GM21526 (cell line): ENCODE data around the gene XRN1.
A peak's percentile ranks its signal among the peaks of the same experiment; 100 is the strongest.
"Not testable (repeated sequence)": the region's sequence is repeated elsewhere in the genome, so short reads cannot be mapped to it uniquely, and the experiment has no call there.

Source experiments
- ATAC-seq: cut with Tn5 transposase; IDR thresholded peaks from one replicate; pipeline ENCODE4 v1.9.1; 2021; ENCODE audit warnings: moderate library complexity; ENCODE audit not compliant: unreplicated experiment, low FRiP score

Gene XRN1, protein sequence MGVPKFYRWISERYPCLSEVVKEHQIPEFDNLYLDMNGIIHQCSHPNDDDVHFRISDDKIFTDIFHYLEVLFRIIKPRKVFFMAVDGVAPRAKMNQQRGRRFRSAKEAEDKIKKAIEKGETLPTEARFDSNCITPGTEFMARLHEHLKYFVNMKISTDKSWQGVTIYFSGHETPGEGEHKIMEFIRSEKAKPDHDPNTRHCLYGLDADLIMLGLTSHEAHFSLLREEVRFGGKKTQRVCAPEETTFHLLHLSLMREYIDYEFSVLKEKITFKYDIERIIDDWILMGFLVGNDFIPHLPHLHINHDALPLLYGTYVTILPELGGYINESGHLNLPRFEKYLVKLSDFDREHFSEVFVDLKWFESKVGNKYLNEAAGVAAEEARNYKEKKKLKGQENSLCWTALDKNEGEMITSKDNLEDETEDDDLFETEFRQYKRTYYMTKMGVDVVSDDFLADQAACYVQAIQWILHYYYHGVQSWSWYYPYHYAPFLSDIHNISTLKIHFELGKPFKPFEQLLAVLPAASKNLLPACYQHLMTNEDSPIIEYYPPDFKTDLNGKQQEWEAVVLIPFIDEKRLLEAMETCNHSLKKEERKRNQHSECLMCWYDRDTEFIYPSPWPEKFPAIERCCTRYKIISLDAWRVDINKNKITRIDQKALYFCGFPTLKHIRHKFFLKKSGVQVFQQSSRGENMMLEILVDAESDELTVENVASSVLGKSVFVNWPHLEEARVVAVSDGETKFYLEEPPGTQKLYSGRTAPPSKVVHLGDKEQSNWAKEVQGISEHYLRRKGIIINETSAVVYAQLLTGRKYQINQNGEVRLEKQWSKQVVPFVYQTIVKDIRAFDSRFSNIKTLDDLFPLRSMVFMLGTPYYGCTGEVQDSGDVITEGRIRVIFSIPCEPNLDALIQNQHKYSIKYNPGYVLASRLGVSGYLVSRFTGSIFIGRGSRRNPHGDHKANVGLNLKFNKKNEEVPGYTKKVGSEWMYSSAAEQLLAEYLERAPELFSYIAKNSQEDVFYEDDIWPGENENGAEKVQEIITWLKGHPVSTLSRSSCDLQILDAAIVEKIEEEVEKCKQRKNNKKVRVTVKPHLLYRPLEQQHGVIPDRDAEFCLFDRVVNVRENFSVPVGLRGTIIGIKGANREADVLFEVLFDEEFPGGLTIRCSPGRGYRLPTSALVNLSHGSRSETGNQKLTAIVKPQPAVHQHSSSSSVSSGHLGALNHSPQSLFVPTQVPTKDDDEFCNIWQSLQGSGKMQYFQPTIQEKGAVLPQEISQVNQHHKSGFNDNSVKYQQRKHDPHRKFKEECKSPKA (N-terminal part only)

DNA sequence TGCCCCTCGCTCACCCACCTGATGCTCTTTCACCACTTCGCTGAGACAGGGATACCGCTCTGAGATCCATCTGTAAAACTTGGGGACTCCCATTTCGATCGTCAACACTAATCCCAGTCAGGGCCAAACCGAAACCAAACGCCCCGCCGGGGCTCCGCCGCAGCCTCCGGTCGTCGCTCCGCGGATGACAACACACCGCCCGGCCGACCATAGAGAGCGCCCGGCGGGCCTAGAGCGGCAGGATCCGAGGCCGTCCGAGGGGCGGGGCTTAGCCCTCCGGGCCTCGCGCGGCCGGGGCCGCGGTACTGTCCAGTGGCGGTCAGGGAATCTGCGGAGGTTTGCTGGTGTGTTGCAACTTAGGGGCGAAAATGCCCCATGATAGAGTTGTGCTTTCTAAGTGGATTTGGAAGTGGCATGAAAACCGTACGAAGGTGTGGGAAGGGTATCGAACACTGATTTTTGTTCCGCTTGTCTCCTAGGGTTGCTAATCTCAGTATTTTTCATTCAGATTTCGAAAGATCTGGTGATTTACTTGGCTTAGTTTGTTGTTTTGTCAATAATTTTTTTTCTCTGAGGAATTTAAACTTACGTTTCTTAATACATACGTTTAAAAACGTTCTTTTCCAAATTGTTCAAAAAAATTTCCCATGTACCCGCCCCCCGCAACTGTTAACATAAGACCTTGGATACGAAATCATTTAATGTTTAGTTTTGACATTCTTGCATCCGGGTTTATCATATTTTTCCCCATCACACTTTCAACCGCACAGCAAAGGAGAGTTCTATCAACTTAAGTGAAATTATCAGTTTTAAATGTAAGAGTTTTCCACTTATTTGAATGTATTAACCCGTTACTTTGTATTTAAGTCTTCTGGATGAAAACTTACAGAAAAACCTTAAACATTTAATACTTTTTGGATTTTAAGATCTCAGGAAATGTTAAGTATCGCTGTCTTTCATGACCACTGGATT, at the start of gene XRN1:
XRN1 (minus strand) TSS at position 186 of the 972 bp plus-strand sequence; CDS start at position 93, 93 bp downstream.
- peak; percentile 86 for ATAC-seq

DNA sequence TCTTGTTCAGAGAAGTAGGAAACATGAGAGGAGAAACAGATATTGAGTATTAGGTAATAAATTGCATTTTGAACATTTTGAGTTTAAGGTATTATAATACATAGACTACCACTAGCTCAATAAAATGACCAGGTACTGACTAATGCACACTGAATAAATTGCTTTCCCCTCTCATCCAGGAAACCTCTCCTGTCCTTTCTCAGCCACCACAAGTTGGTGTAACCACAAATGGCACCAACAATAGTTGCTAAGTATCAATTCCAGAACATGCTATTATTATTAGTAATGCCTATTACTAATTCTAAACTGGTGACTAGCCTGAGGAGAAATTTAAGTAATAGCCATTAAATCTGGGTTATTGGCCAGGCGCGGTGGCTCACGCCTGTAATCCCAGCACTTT, 47.3 kb upstream of the XRN1 start:
- no peak for ATAC-seq

DNA sequence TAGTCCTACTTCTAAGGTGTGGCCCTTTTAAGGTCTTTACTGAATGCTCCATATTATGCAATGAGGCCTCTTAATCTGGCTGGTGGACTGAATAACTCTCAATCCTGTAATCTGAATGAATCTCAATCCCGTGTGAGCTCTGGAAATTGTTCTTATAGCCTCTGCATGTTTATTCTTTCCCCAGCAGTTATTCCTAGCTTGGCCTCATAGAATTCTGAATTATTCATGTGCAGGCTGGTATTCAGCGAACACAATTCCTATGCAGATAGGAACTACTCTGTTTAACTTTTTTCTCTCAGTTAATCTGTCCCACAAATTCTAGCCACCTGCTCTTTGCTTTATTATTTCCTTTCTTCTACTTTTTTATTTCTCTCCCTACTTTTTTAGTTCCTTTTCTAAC, 44.3 kb upstream of the XRN1 start:
- ATAC-seq: no peak

DNA sequence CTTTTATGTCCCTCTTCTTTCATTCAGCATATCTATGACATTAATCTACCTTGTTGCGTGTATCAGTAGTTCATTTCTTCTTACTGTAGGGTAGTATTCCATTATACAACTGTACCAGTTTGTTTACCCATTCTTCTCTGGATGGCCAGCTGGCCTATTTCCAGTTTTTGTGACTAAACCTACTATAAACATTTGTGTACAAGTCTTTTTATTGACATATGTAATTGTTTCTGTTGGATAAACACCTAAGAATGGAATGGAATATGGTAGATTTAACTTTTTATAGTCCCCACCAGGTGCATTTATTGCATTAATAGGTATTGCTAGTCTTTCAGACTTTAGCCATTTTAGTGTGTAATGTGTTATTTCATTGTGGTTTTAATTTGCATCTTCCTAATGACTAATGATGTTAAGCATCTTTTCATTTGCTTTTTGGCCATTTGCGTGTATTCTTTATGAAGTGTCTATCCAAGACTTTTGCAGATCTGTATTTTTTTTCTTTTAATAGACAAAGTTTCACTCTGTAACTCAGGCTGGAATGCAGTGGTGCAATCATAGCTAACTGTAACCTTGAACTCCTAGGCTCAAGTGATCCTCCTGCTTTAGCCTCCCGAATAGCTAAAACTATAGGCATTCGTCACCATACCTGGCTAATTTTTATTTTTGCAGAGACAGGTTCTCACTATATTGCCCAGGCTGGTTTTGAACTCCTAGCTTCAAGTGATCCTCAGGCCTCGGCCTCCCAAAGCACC, 41.9 kb upstream of the XRN1 start:
- ATAC-seq: no peak

DNA sequence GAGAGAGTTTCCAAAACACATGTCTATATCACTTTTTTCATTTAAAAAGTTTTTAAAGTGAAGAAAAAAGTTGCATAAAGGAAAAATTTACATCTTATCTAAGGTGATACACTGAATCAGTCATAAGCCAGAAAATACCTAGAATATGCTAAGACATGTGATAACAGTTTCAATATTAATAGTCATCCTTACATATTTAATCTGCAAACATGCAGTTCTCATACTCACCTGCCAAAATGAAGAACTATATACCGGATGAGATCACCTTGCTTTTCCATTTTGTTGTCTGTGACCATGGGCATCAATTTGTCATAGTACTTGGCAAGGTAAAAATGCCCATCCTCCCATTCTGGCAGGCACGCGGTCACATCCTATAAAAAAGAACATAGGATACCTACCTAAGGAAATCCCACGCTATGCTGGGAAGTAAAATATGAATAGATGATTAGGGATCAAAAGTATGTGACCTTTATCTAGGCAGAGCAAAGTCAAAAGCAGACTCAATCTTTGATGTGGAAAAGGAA, 37.1 kb upstream of the XRN1 start:
- ATAC-seq: no peak

DNA sequence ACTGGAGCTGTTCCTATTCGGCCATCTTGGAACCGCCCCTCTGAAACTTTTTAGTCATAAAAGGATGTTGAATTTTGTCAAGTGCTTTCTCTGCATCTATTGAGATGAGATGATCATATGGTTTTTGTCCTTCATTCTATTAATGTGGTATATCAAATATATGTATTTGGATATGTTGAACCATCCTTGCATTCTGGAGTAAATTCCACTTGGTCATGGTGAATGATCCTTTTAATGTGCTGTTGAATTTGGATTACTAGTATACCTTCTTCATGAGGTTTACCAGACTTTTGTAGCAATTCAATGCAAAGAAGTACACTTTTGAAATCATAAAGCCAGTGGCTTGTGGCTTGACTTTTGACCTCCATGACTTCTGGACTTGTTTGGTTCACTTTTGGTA, 33.4 kb upstream of the XRN1 start:
- ATAC-seq: no peak

DNA sequence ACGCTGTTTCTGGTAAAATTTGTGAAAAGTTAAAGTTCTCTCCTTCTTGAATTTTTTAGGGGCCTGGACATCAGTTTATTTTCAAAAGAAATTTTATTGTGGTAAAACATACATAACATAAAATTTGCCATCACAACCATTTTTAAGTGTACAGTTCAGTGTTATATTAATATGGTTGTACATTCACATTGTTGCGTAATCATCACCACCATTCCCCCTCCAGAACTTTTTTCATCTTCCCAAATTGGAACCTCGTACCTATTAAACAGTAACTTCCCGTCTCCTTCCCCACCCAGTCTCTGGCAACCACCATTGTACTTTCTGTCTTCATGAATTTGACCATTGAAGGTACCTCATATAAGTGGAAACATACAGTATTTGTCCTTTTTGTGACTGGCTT, 23.0 kb upstream of the XRN1 start:
- no peak for ATAC-seq

DNA sequence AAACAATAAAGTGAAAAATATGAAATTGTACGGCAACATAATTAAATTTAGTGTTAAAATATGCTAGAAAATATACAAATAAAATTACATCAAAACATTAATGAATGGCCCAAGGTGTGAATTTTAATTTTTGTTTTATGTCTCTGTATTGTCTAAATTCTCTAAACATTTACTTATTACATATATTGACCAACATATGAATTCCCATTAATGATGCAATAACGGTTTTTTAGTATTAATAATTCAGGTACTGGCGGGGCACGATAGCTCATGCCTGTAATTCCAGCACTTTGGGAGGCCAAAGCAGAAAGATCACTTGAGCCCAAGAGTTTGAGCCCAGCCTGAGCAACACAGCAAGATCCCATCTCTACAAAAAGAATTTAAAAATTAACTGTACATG, 20.6 kb upstream of the XRN1 start:
- no peak for ATAC-seq

DNA sequence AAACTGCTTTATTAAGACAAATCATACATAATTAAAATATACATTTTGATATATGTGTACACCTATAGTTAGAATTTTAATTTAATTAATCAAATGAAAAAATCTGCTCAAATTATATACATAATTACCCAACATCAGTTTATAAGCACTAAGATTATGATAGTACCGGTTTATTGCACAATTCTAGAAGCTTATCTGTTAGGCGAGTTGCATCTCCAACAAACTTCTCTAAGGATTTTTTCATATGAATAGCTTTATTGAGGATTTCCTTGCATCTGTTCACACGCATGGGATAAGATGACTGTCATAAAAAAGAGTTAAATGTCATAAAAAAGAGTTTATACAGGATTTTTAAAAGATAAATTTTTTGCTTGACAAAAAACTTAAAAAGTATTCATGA, 19.9 kb upstream of the XRN1 start:
- ATAC-seq: no peak

DNA sequence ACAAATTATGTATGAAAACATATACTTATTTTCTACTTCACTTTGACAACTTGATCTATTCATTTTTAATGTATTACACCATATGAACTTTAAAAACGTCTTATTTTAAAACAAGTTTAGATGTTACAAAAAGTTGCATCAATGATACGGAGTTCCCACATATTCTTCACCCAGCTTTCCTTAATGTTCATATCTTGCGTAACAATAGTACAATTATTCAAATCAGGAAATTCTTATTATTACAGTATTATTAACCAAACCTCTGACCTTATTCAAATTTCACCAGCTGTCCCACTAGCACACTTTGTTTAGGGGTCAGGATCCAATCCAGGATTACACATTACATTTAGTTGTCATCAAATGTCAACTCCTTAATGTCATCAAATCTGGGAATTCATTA, 12.9 kb upstream of the XRN1 start:
- no peak for ATAC-seq

DNA sequence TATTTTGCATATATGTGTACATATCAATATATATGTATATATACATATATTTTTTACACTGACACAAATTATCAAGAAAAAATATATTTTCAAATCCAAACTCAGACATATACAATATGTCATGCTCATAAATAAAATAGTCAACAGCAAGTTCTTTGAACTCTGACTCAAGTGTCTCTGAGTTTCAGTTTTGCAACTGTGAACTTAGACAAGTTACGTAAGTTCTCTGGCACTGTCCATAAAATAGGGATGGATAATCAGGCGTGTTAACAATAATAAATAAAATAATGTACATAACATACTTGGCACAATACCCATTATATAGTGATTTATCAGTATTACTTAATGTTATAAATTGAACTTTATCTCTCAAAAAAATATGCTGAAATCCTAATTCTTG, 12.1 kb upstream of the XRN1 start:
- ATAC-seq: no peak

DNA sequence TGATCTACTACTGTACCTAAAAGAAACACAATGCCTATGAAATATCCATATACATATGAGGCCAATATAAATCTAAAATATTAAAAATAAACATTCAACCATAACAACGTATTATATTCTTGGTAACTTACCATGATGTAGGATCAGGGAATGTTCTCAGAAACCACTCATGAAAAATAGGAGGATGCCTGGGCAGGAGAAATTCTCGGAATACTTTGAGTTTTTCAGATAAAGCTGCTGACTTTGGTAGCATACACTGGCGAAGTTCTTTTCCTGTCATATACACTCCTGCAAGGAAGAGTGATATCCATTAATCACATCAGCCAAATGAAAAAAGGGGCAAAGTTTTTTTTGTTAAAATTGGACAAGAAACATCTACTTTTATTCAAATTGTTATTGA, 11.3 kb upstream of the XRN1 start:
- no peak for ATAC-seq

DNA sequence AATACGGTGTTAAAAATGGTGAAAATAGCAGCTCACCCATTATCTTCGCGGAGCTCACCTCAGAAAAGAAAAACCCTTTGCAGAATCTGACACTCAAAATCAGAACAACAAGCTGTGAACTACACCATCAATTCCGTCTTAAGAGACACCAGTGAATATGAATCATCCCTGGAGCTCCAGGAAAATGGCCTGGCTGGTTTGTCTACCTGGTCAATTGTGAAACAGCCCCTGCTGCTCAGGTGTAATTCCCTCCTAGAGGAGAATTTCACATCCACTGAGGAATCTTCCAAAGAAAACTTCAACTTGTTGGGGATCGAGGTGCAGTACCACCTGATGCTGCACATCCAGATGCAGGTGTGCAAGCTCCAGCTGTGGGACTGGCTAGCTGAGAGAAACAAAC, 3.0 kb upstream of the XRN1 start:
- no peak for ATAC-seq

DNA sequence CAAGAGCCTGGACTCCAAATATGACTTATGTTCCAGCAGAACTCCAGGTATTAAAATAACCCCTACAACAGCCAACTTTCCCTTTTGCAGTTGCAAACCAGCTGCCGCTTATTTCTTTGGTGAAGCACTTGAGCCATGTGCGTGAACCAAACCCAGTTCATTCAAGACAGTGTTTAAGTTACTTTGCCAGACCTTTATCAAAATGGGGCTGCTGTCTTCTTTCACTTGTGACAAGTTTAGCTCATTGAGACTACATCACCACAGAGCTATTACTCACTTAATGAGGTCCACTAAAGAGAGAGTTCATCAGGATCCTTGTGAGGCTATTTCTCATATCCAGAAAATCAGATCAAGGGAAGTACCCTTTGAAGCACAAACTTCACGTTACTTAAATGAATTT, 2.4 kb upstream of the XRN1 start:
- no peak for ATAC-seq

DNA sequence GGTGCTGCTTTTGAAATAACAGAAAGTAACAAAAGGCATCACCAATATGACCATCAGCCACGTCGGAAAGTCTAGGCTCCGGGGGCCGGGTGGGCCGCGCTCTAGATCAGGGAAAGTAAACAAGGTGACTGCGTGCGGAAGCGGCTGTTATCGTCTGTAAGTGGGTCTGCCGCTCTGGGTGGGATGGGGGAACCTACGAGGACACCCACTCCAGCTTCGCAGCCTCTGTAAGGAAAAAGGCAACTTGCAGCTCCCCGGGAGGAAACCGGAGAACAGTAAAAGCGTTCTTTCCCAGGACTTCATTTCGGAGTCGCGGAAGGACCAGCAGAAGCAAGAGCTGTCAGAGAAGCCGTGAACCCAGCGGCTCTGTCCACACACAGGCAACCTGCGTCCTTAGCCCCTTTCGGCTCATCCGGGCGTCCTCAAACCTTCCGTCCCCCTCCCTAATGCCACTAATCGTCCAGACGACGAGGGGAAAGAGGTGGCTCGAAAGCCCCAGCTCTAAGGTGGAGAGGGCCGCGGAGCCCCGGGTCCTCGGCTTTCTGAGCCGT, 461 bp downstream of the XRN1 start:
- peak; percentile 34 for ATAC-seq

DNA sequence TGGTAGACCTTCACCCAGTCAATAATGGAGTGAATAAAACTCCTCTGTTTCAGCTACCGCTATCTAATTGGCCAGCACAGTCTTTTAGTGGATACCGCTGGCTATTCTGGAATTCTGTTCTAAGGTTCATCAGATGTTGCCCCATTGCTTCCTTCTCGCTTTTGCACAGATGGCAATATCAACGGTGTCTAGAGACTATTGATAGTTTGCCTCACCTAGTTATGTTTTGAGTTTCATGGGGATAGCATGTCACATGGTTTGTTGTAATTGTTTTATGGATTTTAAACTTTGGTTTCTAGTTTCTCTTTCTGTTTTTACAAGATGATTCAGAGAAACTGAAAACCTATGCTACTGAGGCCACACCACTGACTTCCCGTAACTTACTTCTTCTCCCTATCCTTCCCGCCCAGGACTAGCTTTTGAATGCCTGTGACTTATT, 2.0 kb downstream of the XRN1 start:
- peak; percentile 42 for ATAC-seq

DNA sequence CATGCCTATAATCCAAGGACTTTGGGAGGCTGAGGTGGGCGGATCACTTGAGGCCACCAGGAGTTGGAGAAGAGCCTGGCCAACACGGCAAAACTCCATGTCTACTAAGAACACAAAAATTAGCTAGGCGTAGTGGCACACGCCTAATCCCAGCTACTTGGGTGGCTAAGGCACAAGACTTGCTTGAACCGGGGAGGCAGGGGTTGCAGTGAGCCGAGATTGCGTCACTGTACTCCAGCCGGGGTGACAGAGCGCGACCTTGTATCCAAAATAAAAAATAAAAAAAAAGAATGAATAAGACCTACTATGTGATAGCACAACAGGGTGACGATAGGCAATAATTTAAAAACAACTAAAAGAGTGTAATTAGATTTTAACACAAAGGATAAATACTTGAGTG, 3.5 kb downstream of the XRN1 start:
- no peak for ATAC-seq

DNA sequence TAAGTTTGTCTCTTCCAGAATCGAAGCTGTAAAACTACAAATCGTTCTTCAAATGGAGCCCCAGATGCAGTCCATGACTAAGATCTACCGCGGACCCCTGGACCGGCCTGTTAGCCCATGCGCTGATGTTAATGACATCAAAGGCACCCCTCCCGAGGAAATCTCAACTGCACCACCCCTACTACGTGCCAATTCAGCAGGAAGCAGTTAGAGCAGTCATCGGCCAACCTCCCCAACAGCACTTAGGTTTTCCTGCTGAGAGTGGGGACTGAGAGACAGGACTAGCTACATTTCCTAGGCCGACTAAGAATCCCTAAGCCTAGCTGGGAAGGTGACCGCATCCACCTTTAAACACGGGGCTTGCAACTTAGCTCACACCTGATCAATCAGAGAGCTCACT, 4.8 kb downstream of the XRN1 start:
- not testable (repeated sequence) for ATAC-seq
